HepG2 (cell line): ENCODE results near the gene PPP1R12C. TPM values are rescaled to one million over a fixed set of nuclear protein-coding genes. Genes with fewer than 3 reads are reported as not detected.

Source experiments
- AGO2 ChIP-seq: fragments of 200-400 bp; formaldehyde crosslinking; optimal IDR thresholded peaks from 2 replicates; pipeline ENCODE3; 2017; ENCODE audit warnings: mild to moderate bottlenecking, low read depth, low read length, moderate library complexity
- CC2D1A ChIP-seq: sonication (generic); formaldehyde crosslinking; IDR thresholded peaks from 2 replicates; pipeline ENCODE4 v1.8.1; 2023; ENCODE audit warnings: mild to moderate bottlenecking, missing genetic modification reagents
- FOXM1 ChIP-seq: sonication (generic); formaldehyde crosslinking; IDR thresholded peaks from 2 replicates; pipeline ENCODE4 v1.5.0; 2020; ENCODE audit warnings: missing genetic modification reagents
- PHF8 ChIP-seq: sonication (generic); formaldehyde crosslinking; IDR thresholded peaks from 2 replicates; pipeline ENCODE4 v1.5.0; 2020; ENCODE audit warnings: missing genetic modification reagents
- RARG ChIP-seq: sonication (generic); formaldehyde crosslinking; IDR thresholded peaks from 2 replicates; pipeline ENCODE4 v1.4.0; 2020; ENCODE audit warnings: low read depth, mild to moderate bottlenecking, missing genetic modification reagents
- SNAPC2 ChIP-seq: sonication (generic); formaldehyde crosslinking; IDR thresholded peaks from 2 replicates; pipeline ENCODE4 v1.8.1; 2022; ENCODE audit warnings: mild to moderate bottlenecking, missing genetic modification reagents
- SP140L ChIP-seq: sonication (generic); formaldehyde crosslinking; IDR thresholded peaks from 2 replicates; pipeline ENCODE4 v1.4.0; 2020; ENCODE audit warnings: missing genetic modification reagents, borderline replicate concordance
- THYN1 ChIP-seq: sonication (generic); formaldehyde crosslinking; IDR thresholded peaks from 2 replicates; pipeline ENCODE4 v1.8.1; 2023; ENCODE audit warnings: low read depth, mild to moderate bottlenecking, moderate library complexity, missing genetic modification reagents, borderline replicate concordance
- YY1 ChIP-seq: IDR thresholded peaks from 2 replicates; pipeline ENCODE4 v1.6.1; 2011; ENCODE audit warnings: low read length, low read depth, moderate library complexity, mild to moderate bottlenecking; ENCODE audit not compliant: insufficient read depth, insufficient replicate concordance
- ZBTB3 ChIP-seq: sonication (generic); formaldehyde crosslinking; IDR thresholded peaks from 2 replicates; pipeline ENCODE4 v1.4.0; 2020; ENCODE audit warnings: low read depth, mild to moderate bottlenecking, moderate library complexity, missing genetic modification reagents, borderline replicate concordance
- ZNF224 ChIP-seq: sonication (generic); formaldehyde crosslinking; IDR thresholded peaks from 2 replicates; pipeline ENCODE4 v1.5.0; 2020; ENCODE audit warnings: mild to moderate bottlenecking, missing genetic modification reagents
- ZNF501 ChIP-seq: sonication (generic); formaldehyde crosslinking; IDR thresholded peaks from 2 replicates; pipeline ENCODE4 v1.5.1; 2020; ENCODE audit warnings: mild to moderate bottlenecking, moderate library complexity, missing genetic modification reagents
- ZNF570 ChIP-seq: sonication (generic); formaldehyde crosslinking; IDR thresholded peaks from 2 replicates; pipeline ENCODE4 v1.4.0; 2020; ENCODE audit warnings: mild to moderate bottlenecking, missing genetic modification reagents, borderline replicate concordance
- polyA plus RNA-seq, 8 experiments: library from polyadenylated mRNA; depleted of rRNA in 3 of 8; stranded (reverse) in 7 of 8; unstranded in 1 of 8; fragments of >200 nt; fragmentation: Illumina TruSeq in 4 of 8; extraction: Trizol in 4 of 8; gene quantifications; 2 replicates each; pipeline versions ENCODE4 v1.2.1 to v1.2.3, GENCODE V29; 2011 to 2016; ENCODE audit warnings: low read depth in 4 of 8, missing spikeins in 1 of 8, mixed read lengths in 1 of 8; ENCODE audit not compliant: insufficient read depth in 1 of 8
- total RNA-seq, 5 experiments: library from RNA; depleted of rRNA; stranded (reverse); fragments of >200 nt; fragmentation: Illumina TruSeq; extraction: Trizol; gene quantifications; 2 replicates each; pipeline ENCODE4 v1.2.3, GENCODE V29; 2016; ENCODE audit warnings: low read depth in 1 of 5
- TF ChIP-seq, protein P1 (sequence below): sonication (generic); formaldehyde crosslinking; conservative IDR thresholded peaks from 2 replicates; pipeline ENCODE4 v1.8.1; 2023; ENCODE audit warnings: missing genetic modification reagents

Gene PPP1R12C
- total and polyA plus RNA-seq, 2 of the 13 experiments (the other 11 are each of a cell fraction or from before 2014, with no cell fraction given), result 29.7 to 30.3 TPM

DNA sequence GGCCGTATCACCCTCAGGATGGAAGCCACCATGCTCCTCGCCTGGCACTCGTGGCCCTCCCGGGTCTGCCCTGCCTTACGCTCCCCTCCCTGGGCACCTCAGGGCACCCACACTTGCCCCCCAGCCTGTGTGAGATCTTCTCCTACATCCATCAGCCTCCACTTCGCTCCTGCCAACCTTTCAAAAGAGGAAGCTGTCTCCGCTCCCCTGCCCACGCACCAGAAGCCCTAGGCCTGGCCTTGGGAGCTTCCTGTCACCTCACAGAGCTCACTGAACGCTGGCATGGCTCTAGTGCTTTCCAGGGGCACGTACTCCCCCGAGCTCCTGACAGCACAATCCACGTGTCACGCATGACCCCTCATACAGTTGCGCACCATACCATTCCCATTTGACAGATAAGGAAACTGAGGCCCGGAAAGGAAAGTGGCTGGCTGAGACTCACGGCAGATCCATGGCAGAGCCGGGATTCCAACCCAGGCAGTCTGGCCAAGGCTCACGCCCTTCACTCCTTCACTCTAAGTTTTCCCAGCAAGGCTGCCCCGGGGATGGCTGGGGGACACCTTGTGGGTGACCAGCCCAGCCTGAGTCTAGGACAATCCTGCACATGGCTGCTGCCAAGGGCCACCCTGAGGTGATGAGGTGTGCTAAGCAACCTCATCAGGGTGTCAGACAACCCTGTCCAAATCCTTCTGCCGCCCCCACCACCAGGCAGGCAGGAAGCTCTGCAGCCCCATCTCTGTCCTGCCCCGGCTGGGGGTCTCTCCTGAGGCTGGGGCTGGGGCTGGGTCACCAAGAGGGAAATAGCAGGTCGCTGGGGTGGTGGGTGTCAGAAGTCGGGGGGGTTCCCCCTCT is 19.3 kb downstream of the PPP1R12C start (continued):
- no peak for TF ChIP-seq ZNF224
- TF ChIP-seq CC2D1A, result no peak
- TF ChIP-seq RARG (CRISPR knock-in tag), result no peak
- no peak for TF ChIP-seq SP140L (CRISPR knock-in tag)
- TF ChIP-seq ZNF501 (CRISPR knock-in tag), result no peak
- TF ChIP-seq THYN1, result no peak
- TF ChIP-seq, protein P1, sequence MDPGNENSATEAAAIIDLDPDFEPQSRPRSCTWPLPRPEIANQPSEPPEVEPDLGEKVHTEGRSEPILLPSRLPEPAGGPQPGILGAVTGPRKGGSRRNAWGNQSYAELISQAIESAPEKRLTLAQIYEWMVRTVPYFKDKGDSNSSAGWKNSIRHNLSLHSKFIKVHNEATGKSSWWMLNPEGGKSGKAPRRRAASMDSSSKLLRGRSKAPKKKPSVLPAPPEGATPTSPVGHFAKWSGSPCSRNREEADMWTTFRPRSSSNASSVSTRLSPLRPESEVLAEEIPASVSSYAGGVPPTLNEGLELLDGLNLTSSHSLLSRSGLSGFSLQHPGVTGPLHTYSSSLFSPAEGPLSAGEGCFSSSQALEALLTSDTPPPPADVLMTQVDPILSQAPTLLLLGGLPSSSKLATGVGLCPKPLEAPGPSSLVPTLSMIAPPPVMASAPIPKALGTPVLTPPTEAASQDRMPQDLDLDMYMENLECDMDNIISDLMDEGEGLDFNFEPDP (CRISPR knock-in tag), result 0 out of 2 replicates have a peak, but pooled peaks have one; percentile 23
- TF ChIP-seq AGO2, result peak; percentile 5
- TF ChIP-seq FOXM1, result no peak
- TF ChIP-seq PHF8 (CRISPR knock-in tag), result no peak
- TF ChIP-seq ZBTB3 (CRISPR knock-in tag), result no peak
- no peak for TF ChIP-seq ZNF570 (CRISPR knock-in tag)
- TF ChIP-seq YY1, result no peak
- TF ChIP-seq SNAPC2 (CRISPR knock-in tag), result no peak
- TF ChIP-seq, all 625 proteins: peak for 3
